ENCODE measurements around the gene ZNF284.

GRCh38 chr19:44066305-44066704 lies 5.7 kb upstream of the ZNF284 start:
- TF ChIP-seq ELF4 (IDR thresholded peaks at IDR 0.05), result no peak
- no peak for TF ChIP-seq HDGF (IDR thresholded peaks at IDR 0.05; ENCODE audit: borderline replicate concordance)
- no peak for TF ChIP-seq PKNOX1 (IDR thresholded peaks at IDR 0.05)
- no peak for TF ChIP-seq ARNT (IDR thresholded peaks at IDR 0.05)
- TF ChIP-seq SUZ12 (IDR thresholded peaks at IDR 0.05), result no peak
